ENCODE data around the gene MACROD1. TPM values are rescaled to one million over a fixed set of nuclear protein-coding genes. Genes with fewer than 3 reads are reported as not detected.

Gene MACROD1
- total RNA-seq, 1 donor from 2014 or later: 3.4 TPM

DNA sequence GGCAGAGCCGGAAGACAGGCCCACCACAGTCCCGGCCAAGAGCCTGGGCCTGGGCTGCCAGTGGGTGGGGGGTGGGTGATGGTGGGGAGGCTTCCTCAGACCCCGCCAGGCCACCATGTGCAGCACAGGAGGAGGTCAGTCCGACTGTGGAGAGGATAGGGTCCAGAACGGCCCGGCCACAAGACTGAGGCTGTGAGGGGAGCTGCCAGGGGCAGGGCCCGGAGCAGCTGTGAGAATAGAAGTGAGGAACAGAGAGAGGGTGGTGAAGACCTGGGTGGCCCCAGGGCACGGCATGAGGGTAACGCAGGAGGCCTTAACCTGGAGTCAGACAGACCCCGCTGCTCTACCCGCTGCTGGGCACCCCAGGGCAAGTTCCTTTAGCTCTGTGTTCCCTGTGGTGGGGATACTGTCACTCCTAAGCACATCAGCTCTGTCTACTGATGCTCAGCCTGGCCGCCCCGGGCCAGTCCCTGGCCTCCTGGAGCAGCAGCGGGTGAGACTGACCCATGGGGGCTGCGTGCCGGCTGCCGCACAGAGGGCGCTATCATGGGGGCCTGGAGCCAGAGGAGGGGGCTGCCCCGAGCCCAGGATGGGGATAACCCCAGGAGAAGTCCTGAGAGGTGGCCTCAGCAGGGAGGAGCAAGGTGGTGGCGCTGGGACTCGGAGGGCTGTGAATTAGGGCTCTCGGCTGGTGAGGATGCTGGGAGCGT is 42.3 kb upstream of the MACROD1 start:
- H3K27ac Mint-ChIP-seq (ENCODE audit: unreplicated experiment): no peak overlapping the region
- Histone ChIP-seq H3K27me3 (ENCODE audit: insufficient read depth, low read length) (no peaks in the 10 kb centered on the region), H4K20me1 (ENCODE audit: insufficient read depth, low read length) (peaks cover 14% of the 10 kb centered on the region), H3K9me3 (ENCODE audit: insufficient read depth, low read depth, low read length) (no peaks in the 10 kb centered on the region), H3K4me1 (ENCODE audit: insufficient read depth, low read length) (peaks cover 25% of the 10 kb centered on the region), H3K79me2 (ENCODE audit: insufficient read depth, low read length) (no peaks in the 10 kb centered on the region), H3K27ac (ENCODE audit: low read depth, low read length) (peak overlapping the region; percentile 65), H3K4me3 (ENCODE audit: insufficient read depth, low read depth, low read length) (no peak overlapping the region), H3K36me3 (ENCODE audit: insufficient read depth, low read length) (peaks cover 14% of the 10 kb centered on the region), H2AFZ (ENCODE audit: low read depth, low read length) (peak overlapping the region; percentile 30), H3K9ac (ENCODE audit: low read length) (peak overlapping the region; percentile 38), H3K4me2 (ENCODE audit: low read length) (peak overlapping the region; percentile 75)
- DNase-seq (ENCODE audit: low read depth) (no peak), FAIRE-seq (no peak)
- H3K4me3 Mint-ChIP-seq (ENCODE audit: unreplicated experiment): no peak overlapping the region
- no peaks in the 10 kb centered on the region for H3K9me3 Mint-ChIP-seq (ENCODE audit: unreplicated experiment)
- peaks cover 19% of the 10 kb centered on the region for H3K36me3 Mint-ChIP-seq (ENCODE audit: low read depth, unreplicated experiment)
- no peaks in the 10 kb centered on the region for H3K27me3 Mint-ChIP-seq (ENCODE audit: low read depth, unreplicated experiment)
- TF ChIP-seq CTCF (IDR thresholded peaks at IDR 0.05; ENCODE audit: insufficient read depth, low read depth, low read length) (no peak), EZH2 (IDR thresholded peaks at IDR 0.05; ENCODE audit: insufficient read depth, low read length) (no peak)
- H3K4me1 Mint-ChIP-seq (ENCODE audit: low read depth, unreplicated experiment): peaks cover 15% of the 10 kb centered on the region

GRCh38 chr11:64207256-64208085 is 41.6 kb upstream of the MACROD1 start:
- Histone ChIP-seq H3K9me3 (ENCODE audit: insufficient read depth, low read depth, low read length) (no peaks in the 10 kb centered on the region), H3K9ac (ENCODE audit: low read length) (peak overlapping the region; percentile 38), H3K27me3 (ENCODE audit: insufficient read depth, low read length) (no peaks in the 10 kb centered on the region), H3K36me3 (ENCODE audit: insufficient read depth, low read length) (peaks cover 21% of the 10 kb centered on the region), H4K20me1 (ENCODE audit: insufficient read depth, low read length) (peaks cover 20% of the 10 kb centered on the region), H2AFZ (ENCODE audit: low read depth, low read length) (peak overlapping the region; percentile 30), H3K79me2 (ENCODE audit: insufficient read depth, low read length) (no peaks in the 10 kb centered on the region), H3K27ac (ENCODE audit: low read depth, low read length) (peak overlapping the region; percentile 65), H3K4me2 (ENCODE audit: low read length) (peak overlapping the region; percentile 75), H3K4me1 (ENCODE audit: insufficient read depth, low read length) (peaks cover 25% of the 10 kb centered on the region), H3K4me3 (ENCODE audit: insufficient read depth, low read depth, low read length) (no peak overlapping the region)
- no peaks in the 10 kb centered on the region for H3K9me3 Mint-ChIP-seq (ENCODE audit: unreplicated experiment)
- peaks cover 17% of the 10 kb centered on the region for H3K4me1 Mint-ChIP-seq (ENCODE audit: low read depth, unreplicated experiment)
- no peak overlapping the region for H3K4me3 Mint-ChIP-seq (ENCODE audit: unreplicated experiment)
- DNase-seq (ENCODE audit: low read depth): peak; percentile 73
- peaks cover 21% of the 10 kb centered on the region for H3K36me3 Mint-ChIP-seq (ENCODE audit: low read depth, unreplicated experiment)
- H3K27me3 Mint-ChIP-seq (ENCODE audit: low read depth, unreplicated experiment): no peaks in the 10 kb centered on the region
- TF ChIP-seq EZH2 (IDR thresholded peaks at IDR 0.05; ENCODE audit: insufficient read depth, low read length) (no peak), CTCF (IDR thresholded peaks at IDR 0.05; ENCODE audit: insufficient read depth, low read depth, low read length) (no peak)
- no peak for FAIRE-seq
- H3K27ac Mint-ChIP-seq (ENCODE audit: unreplicated experiment): peak overlapping the region; percentile 78

All from astrocyte (in vitro differentiated cells and primary cell).